Activated CD8-positive, alpha-beta T cell treated with anti-CD3 and anti-CD28 coated beads for 36 hours (primary cell): ENCODE results near the gene MTG1. TPM values are rescaled to one million over a fixed set of nuclear protein-coding genes. Genes with fewer than 3 reads are reported as not detected.

Source experiments
- ATAC-seq: fragments of 200-7000 bp; cut with Tn5 transposase; one replicate; pipeline ENCODE4 v1.10.0; 2021; ENCODE audit warnings: mild to moderate bottlenecking, moderate library complexity
- CTCF ChIA-PET: fragments of 350-600 bp; sonication (Branson Sonifier 250); formaldehyde crosslinking; loops from one replicate; lab custom pipeline; 2021; ENCODE audit warnings: antibody characterized with exemption; lab: Charles Lee
- POLR2A ChIA-PET: fragments of 350-600 bp; sonication (Branson Sonifier 250); formaldehyde crosslinking; loops from one replicate; lab custom pipeline; 2021; ENCODE audit warnings: antibody characterized with exemption; lab: Charles Lee
- DNase-seq: peaks from one replicate; pipeline ENCODE4 v3.0.0-alpha.2; 2020
- H3K27ac Mint-ChIP-seq: one replicate; pipeline ENCODE4 v1.8.0; 2021; ENCODE audit warnings: mild to moderate bottlenecking, mixed read lengths
- H3K27me3 Mint-ChIP-seq: one replicate; pipeline ENCODE4 v1.8.0; 2021; ENCODE audit warnings: mixed read lengths
- H3K36me3 Mint-ChIP-seq: one replicate; pipeline ENCODE4 v1.8.0; 2021; ENCODE audit warnings: low read depth, mixed read lengths
- H3K4me1 Mint-ChIP-seq: one replicate; pipeline ENCODE4 v1.8.0; 2021; ENCODE audit warnings: low read depth, mixed read lengths
- H3K4me3 Mint-ChIP-seq: one replicate; pipeline ENCODE4 v1.8.0; 2021; ENCODE audit warnings: mild to moderate bottlenecking, moderate library complexity, mixed read lengths
- H3K9me3 Mint-ChIP-seq: one replicate; pipeline ENCODE4 v1.8.0; 2021; ENCODE audit warnings: mixed read lengths
- intact Hi-C: fragments of 100-400 bp; cut with micrococcal nuclease; formaldehyde crosslinking; loops from one replicate; pipeline ENCODE4 v1.10.0; 2022
- total RNA-seq, 2 experiments: library from RNA; stranded (reverse); gene quantifications; one replicate each; pipeline ENCODE4 v1.2.3, GENCODE V29; 2021
- TF ChIP-seq, protein P1 (sequence below): fragments of 200-600 bp; IDR thresholded peaks from one replicate; pipeline ENCODE4 v1.8.0; 2022; ENCODE audit warnings: antibody characterized with exemption, mild to moderate bottlenecking

MTG1 gene
- total RNA-seq, 2 experiments from 2014 or later: 45.7 to 48.9 TPM

GRCh38 chr10:133358925-133359310 is 35.0 kb upstream of the MTG1 start:
- no peak for DNase-seq
- peaks cover 14% of the 10 kb centered on the region for H3K36me3 Mint-ChIP-seq
- no peaks in the 10 kb centered on the region for H3K27me3 Mint-ChIP-seq
- H3K4me3 Mint-ChIP-seq: no peak overlapping the region
- peaks cover 14% of the 10 kb centered on the region for H3K4me1 Mint-ChIP-seq
- no peak for ATAC-seq
- TF ChIP-seq, protein P1, sequence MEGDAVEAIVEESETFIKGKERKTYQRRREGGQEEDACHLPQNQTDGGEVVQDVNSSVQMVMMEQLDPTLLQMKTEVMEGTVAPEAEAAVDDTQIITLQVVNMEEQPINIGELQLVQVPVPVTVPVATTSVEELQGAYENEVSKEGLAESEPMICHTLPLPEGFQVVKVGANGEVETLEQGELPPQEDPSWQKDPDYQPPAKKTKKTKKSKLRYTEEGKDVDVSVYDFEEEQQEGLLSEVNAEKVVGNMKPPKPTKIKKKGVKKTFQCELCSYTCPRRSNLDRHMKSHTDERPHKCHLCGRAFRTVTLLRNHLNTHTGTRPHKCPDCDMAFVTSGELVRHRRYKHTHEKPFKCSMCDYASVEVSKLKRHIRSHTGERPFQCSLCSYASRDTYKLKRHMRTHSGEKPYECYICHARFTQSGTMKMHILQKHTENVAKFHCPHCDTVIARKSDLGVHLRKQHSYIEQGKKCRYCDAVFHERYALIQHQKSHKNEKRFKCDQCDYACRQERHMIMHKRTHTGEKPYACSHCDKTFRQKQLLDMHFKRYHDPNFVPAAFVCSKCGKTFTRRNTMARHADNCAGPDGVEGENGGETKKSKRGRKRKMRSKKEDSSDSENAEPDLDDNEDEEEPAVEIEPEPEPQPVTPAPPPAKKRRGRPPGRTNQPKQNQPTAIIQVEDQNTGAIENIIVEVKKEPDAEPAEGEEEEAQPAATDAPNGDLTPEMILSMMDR: no peak
- intact Hi-C loops: no loop called here
- H3K27ac Mint-ChIP-seq: no peak overlapping the region
- ChIA-PET POLR2A (interaction anchor here (2.6 kb wide), 1 partner anchor 12 kb away, joined by 5 read pairs; no protein-coding TSS in a partner anchor), CTCF (interaction anchor here (2.6 kb wide), 1 partner anchor 29 kb away, joined by 11 read pairs; no protein-coding TSS in a partner anchor)
- H3K9me3 Mint-ChIP-seq: no peaks in the 10 kb centered on the region

GRCh38 chr10:133359554-133359971 is 34.4 kb upstream of the MTG1 start:
- Mint-ChIP-seq H3K27me3 (no peaks in the 10 kb centered on the region), H3K4me1 (peaks cover 14% of the 10 kb centered on the region), H3K27ac (no peak overlapping the region), H3K36me3 (peaks cover 14% of the 10 kb centered on the region), H3K4me3 (no peak overlapping the region), H3K9me3 (no peaks in the 10 kb centered on the region)
- TF ChIP-seq, protein P1: no peak
- intact Hi-C loops: no loop called here
- POLR2A ChIA-PET: no interaction called here
- ATAC-seq: no peak
- peak; percentile 33 for DNase-seq
- CTCF ChIA-PET: no interaction called here

DNA sequence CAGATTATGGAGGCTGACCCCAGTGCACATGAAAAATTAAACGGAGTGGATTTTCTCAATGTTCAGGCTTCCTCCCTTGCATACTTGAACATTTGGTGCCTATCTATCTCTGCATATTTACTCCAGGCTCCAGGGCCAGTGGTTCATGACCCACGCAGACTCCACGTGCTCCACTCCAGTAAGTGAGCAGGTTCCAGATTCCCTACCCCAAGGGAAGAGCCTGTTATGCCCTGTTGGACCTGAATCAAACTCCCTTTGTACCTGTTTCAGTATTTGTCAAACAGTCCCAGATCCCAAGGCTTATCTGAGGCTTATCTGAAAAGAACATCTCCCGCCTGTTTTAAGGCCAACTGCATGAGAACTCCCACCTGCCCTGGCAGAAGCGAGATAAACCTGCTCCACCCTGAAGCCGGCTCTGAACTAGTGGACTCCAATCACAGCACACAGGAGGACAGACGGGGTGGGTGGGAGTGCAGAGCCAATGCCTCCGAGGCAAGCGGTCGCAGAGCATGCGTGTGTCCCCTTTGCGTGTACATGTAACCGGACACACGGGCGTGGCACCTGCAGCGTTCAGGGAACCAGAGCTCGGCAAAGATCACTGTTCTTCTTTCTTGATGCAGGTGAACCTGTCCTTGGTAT is 33.9 kb upstream of the MTG1 start:
- ChIA-PET CTCF (interaction anchor here (1.1 to 3.7 kb wide), 2 partner anchors 30 to 45 kb away, joined by 3 to 25 read pairs; no protein-coding TSS in a partner anchor), POLR2A (interaction anchor here (0.8 to 1.8 kb wide), 2 partner anchors 12 to 30 kb away, joined by 3 to 8 read pairs; partner anchors contain the start of gene ECHS1)
- DNase-seq (no peak), ATAC-seq (no peak)
- Mint-ChIP-seq H3K27ac (no peak overlapping the region), H3K4me3 (no peak overlapping the region), H3K4me1 (peaks cover 14% of the 10 kb centered on the region), H3K36me3 (peaks cover 14% of the 10 kb centered on the region), H3K9me3 (no peaks in the 10 kb centered on the region), H3K27me3 (no peaks in the 10 kb centered on the region)
- intact Hi-C loops: no loop called here
- TF ChIP-seq, protein P1: no peak

DNA sequence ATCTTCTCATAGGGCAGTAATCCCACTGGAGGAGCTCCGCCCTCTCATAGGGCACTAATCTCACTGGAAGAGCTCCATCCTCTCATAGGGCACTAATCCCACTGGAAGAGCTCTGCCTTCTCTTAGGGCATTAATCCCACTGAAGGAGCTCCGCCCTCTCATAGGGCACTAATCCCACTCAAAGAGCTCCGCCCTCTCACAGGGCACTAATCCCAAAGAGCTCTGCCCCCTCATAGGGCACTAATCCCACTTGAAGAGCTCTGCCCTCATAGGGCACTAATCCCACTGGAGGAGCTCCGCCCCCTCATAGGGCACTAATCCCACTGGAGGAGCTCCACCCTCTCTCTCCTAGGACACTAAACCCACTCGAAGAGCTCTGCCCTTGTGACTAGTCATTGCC is 32.7 kb upstream of the MTG1 start:
- TF ChIP-seq, protein P1: no peak
- peak overlapping the region; percentile 56 for H3K27ac Mint-ChIP-seq
- peaks cover 10% of the 10 kb centered on the region for H3K36me3 Mint-ChIP-seq
- peaks cover 12% of the 10 kb centered on the region for H3K4me1 Mint-ChIP-seq
- intact Hi-C loops: no loop called here
- no peak overlapping the region for H3K4me3 Mint-ChIP-seq
- ChIA-PET POLR2A (interaction anchor here (0.6 to 1.8 kb wide), 10 partner anchors 8 to 86 kb away, joined by 3 to 8 read pairs (median 3); partner anchors contain the start of gene ECHS1), CTCF (interaction anchor here (0.5 to 3.7 kb wide), 7 partner anchors 8 to 53 kb away, joined by 3 to 25 read pairs (median 3); partner anchors contain the start of gene ECHS1)
- H3K27me3 Mint-ChIP-seq: no peaks in the 10 kb centered on the region
- DNase-seq: no peak
- H3K9me3 Mint-ChIP-seq: no peaks in the 10 kb centered on the region
- no peak for ATAC-seq
